Measurements from ENCODE around the gene LIPT1. TPM values are rescaled to one million over a fixed set of nuclear protein-coding genes. Genes with fewer than 3 reads are reported as not detected.

Gene LIPT1
- total and polyA plus RNA-seq, 2 of the 8 experiments (the other 6 are each of a cell fraction or from before 2014, with no cell fraction given), result 6.1 to 10.9 TPM

GRCh38 chr2:99127981-99128380 lies 26.8 kb upstream of the LIPT1 start:
- Histone ChIP-seq H2BK12ac (ENCODE audit: low read depth, low read length) (no peak overlapping the region), H3K9me3 (ENCODE audit: insufficient read depth in 2 of 2, low read depth in 1 of 2, low read length in 1 of 2) (peaks cover 13% of the 10 kb centered on the region in 2 experiments; a peak in 3 of 4 replicates), H4K20me1 (replicated peaks in 1 of 2; ENCODE audit: control insufficient read depth in 1 of 2, insufficient read depth in 2 of 2, low read length in 2 of 2) (no peaks in the 10 kb centered on the region), H3K23me2 (ENCODE audit: low read depth, low read length) (no peaks in the 10 kb centered on the region), H3K27me3 (replicated peaks in 1 of 4; ENCODE audit: control insufficient read depth in 3 of 4, extremely low read depth in 1 of 4, insufficient read depth in 3 of 4, low read length in 3 of 4) (no peaks in the 10 kb centered on the region), H2AFZ (ENCODE audit: low read length) (no peak overlapping the region), H3K56ac (replicated peaks; ENCODE audit: insufficient read length, low read depth, low read length) (no peak overlapping the region), H3K79me1 (ENCODE audit: low read depth, low read length) (no peaks in the 10 kb centered on the region), H3K79me2 (ENCODE audit: control insufficient read depth in 1 of 2, insufficient read depth in 2 of 2, low read length in 2 of 2) (no peaks in the 10 kb centered on the region), H3K23ac (ENCODE audit: insufficient read length) (no peak overlapping the region), H4K91ac (replicated peaks; ENCODE audit: insufficient read length, low read length) (no peak overlapping the region), H3K9ac (replicated peaks in 1 of 4; ENCODE audit: extremely low read depth in 1 of 4, low read depth in 3 of 4, low read length in 3 of 4) (no peak overlapping the region), H3K36me3 (ENCODE audit: control insufficient read depth in 2 of 4, insufficient read depth in 4 of 4, low read length in 3 of 4) (peaks cover 0 to 6% (median 1%) of the 10 kb centered on the region in 4 experiments; a peak in 2 of 8 replicates), H3K14ac (ENCODE audit: insufficient read length) (no peak overlapping the region), H2BK120ac (replicated peaks; ENCODE audit: low read depth, low read length) (no peak overlapping the region), H3K4me2 (ENCODE audit: insufficient read depth in 1 of 2, low read depth in 2 of 2, low read length in 2 of 2) (no peak overlapping the region), H3K4ac (replicated peaks; ENCODE audit: insufficient read length, low read depth, low read length) (no peak overlapping the region), H3K4me3 (ENCODE audit: extremely low read depth in 1 of 4, insufficient read depth in 2 of 4, low read depth in 3 of 4, low read length in 4 of 4) (no peak overlapping the region), H4K8ac (ENCODE audit: extremely low read depth, insufficient read depth, low read length) (no peak overlapping the region), H2AK5ac (ENCODE audit: low read depth, low read length) (no peak overlapping the region), H4K5ac (ENCODE audit: insufficient read length, low read depth, low read length) (no peak overlapping the region), H3K4me1 (replicated peaks in 1 of 4; ENCODE audit: control insufficient read depth in 3 of 4, insufficient read depth in 4 of 4, low read length in 3 of 4) (no peaks in the 10 kb centered on the region), H2BK5ac (ENCODE audit: low read depth, low read length) (no peak overlapping the region), H3K18ac (ENCODE audit: extremely low read depth, low read length) (no peak overlapping the region), H3K27ac (ENCODE audit: low read depth, low read length) (no peak overlapping the region), H2BK15ac (ENCODE audit: low read length) (no peak overlapping the region), H2BK20ac (ENCODE audit: low read length) (no peak overlapping the region)
- FAIRE-seq (no peak), DNase-seq (ENCODE audit: low read depth in 1 of 2, low spot score in 2 of 2) (no peak)
- 95% methylated on average over 2 of the region's 2 CpGs; no CpG with 5 or more reads in 1 of the 2 experiments for WGBS, 2 experiments (ENCODE audit: extremely low coverage in 1 of 2, insufficient coverage in 1 of 2, insufficient read length in 1 of 2, insufficient replicate concordance in 2 of 2, low coverage in 1 of 2, low lambda C conversion rate in 2 of 2, missing lambda C conversion rate in 1 of 2)
- POLR2A ChIA-PET (ENCODE audit: partially characterized antibody), result no interaction called here
- CTCF ChIA-PET (ENCODE audit: partially characterized antibody), result no interaction called here
- TF ChIP-seq CHD2 (IDR thresholded peaks at IDR 0.05; ENCODE audit: low read length) (no peak), NRF1 (IDR thresholded peaks at IDR 0.05; ENCODE audit: low read depth, low read length) (no peak), JUN (IDR thresholded peaks at IDR 0.05; ENCODE audit: low read depth, low read length) (no peak), RBBP5 (IDR thresholded peaks at IDR 0.05; ENCODE audit: borderline replicate concordance, low read depth, low read length) (no peak), EZH2 (IDR thresholded peaks at IDR 0.05; ENCODE audit: low read depth, low read length, severe bottlenecking) (no peak)
- TF ChIP-seq, protein P1, sequence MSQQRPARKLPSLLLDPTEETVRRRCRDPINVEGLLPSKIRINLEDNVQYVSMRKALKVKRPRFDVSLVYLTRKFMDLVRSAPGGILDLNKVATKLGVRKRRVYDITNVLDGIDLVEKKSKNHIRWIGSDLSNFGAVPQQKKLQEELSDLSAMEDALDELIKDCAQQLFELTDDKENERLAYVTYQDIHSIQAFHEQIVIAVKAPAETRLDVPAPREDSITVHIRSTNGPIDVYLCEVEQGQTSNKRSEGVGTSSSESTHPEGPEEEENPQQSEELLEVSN (IDR thresholded peaks at IDR 0.05), result no peak
